Stimulated activated CD4-positive, alpha-beta T cell treated with anti-CD3 and anti-CD28 coated beads, Interleukin-4, amount 100 ng/mL, for 24 hours (primary cell): Measurements from ENCODE around the gene MBOAT2.
"Not testable (repeated sequence)": the region's sequence is repeated elsewhere in the genome, so short reads cannot be mapped to it uniquely, and the experiment has no call there.

Source experiments
- DNase-seq: peaks from one replicate; pipeline ENCODE4 v3.0.0-alpha.2; 2020

The MBOAT2 gene

DNA sequence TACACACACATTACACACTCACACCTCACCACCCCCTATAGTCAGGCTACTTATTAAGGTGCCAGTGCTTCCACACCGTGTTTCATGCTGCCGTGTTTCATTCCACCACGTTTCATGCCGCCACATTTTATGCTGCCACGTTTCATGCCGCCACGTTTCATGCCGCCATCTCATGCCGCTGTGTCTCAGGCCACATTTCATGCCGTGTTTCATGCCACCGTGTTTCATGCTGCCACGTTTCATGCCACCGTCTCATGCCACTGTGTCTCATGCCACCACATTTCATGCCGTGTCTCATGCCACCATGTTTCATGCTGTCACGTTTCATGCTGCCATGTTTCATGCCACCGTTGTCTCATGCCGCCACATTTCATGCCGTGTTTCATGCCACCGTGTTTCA lies 65.1 kb downstream of the MBOAT2 start:
- DNase-seq = no peak

DNA sequence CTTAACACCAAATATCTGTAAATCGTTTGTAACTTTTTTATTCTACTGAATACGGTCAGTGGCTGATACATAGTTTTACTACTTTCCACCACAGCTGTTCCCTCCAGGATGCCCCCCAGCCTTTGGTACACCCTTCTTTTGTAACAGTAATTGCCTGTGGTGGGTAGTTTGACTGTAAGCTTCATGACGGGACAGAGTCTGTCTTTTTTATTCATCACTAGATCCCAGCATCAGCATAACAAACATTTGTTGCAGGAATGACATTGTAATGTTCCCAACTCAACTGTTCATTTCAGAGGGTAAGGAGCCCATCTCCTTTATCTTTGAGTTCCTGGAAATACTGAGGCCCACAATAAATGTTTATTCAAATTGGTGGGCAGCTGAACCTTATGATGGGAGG lies 67.5 kb downstream of the MBOAT2 start:
- DNase-seq = no peak

DNA sequence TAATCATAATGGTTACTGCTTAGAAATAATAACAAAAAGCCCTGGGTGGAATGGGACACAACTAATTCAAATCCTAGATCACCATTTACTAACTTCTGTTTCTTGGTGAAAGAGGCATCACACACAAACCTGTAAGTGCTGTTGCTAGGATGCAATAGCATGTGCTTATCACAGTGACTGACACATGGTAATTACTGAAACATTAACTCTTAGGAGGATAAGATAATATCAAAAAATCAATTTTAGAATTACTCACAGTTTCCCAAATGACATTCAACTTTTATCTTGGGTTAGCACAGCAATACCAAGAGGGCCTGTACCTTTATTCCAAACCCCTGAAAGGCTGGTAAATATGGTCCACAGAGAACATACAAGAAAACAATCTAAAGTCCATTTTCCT lies 69.1 kb downstream of the MBOAT2 start:
- no peak for DNase-seq

DNA sequence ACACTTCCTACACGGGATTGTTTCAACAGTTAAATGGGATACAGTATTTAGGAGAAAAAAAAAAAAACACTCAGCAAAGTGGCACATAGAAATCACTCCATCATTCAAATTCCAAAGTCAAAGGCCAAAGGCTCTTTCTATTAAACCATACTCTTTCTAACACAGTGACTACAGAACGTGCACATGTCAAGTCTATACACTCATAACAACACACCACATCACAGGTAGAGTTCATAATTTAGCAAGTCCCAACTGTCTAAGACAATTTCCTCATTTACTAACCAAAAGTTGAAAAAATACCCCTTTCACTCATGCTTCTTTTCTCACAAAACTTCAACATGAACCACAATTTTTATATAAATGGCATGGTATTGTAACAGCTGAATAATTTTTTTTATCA lies 70.8 kb downstream of the MBOAT2 start:
- DNase-seq = no peak

- DNase-seq = not testable (repeated sequence)
Measured at GRCh38 chr2:8930185-8930584, 73.3 kb downstream of the MBOAT2 start.

DNA sequence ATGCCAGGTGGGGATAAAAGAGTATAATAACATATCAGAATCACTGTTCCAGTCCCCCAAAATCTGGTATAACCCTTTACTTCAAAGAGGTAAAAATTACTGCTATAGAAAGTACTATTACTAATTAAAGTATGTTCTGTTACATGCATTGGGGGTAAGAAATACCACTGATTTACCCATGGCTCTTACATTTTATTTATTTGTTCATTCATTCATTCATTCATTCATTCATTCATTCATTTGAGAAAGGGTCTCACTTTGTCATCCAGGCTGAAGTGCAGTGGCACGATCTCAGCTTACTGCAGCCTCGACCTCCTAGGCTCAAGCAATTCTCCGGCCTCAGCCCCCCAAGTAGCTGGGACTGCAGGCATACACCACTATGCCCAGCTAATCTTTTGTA lies 74.4 kb downstream of the MBOAT2 start:
- DNase-seq = no peak

DNA sequence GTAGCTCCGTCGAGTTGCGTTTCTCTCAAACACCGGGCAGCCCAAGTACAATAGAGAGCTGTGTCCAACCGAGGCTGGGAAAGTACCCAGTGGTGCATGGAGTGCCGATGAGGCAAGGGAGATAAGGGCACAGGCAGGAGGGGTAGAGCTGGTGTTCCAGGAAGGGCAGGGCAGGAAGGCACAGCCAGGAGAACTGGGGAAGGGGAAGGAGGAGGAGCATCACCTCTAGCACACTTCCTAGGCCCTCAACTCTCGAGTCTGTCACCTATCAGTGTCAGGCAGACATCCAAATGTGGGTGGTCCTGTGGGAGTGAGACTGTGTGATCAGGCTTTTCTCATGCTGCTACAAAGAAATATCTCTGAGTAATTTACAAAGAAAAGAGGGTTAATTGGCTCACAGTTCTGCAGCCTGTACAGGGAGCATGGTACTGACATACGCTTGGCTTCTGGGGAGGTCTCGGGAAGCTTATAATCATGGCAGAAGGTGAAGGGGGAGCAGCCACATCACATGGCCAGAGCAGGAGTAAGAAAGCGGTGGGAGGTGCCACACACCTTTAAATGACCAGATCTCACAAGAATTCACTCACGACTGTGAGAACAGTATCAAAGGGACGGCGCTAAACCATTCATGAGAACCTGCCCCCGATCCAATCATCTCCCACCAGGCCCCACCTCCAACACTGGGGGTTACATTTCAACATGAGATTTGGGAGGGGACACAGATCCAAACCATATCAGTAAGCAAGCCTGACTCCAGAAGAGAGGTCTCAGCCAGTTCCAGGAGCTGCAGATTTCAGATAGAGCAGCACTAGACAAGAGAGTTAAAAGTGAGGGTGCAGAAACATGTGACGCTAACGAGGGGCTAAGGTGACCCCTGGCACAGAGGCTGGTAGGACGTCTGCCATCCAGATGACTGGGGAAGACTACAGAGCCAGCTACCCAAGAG lies 75.7 kb downstream of the MBOAT2 start:
- DNase-seq = no peak

GRCh38 chr2:8926356-8926755 lies 77.1 kb downstream of the MBOAT2 start:
- DNase-seq = no peak

- DNase-seq = no peak
Measured at GRCh38 chr2:8925411-8925810, 78.1 kb downstream of the MBOAT2 start.

DNA sequence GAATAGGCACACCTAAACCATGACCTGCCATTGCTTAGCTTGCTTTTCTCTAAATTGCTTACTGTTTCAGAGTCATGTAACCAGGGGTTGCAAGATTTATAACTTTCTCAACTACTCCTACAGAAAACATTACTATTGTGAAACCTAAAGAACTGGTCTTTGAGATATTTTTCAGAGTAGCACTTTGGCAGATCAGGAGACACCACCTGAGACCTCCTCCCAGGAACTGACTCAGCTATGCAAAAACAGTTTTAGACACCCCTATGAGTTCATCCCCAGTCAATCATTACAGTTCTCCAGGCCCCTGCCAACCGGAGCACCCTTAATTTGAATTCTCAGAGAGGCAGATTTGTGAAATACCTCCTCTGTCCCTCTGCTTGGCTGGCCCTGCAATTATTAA lies 80.3 kb downstream of the MBOAT2 start:
- no peak for DNase-seq

DNA sequence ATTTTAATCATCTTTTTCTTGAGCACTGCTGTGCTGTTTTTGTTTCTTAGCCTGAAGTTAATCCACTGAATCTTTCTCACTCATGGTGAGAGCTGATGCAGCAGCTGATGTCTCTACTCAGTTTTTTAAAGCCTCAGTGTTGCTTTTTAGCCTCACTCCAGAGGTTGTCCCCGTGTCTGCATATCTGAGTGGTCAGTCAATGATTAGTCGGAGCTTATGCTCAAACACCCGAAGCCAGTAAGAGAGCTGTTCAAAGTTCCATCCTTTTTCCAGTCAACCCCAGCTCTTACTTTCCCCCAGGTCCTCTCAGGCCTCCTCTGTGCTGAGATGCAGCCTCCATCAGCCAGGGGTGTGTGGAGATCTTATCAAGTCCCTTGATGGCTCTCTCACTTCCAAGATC lies 81.1 kb downstream of the MBOAT2 start:
- DNase-seq = no peak

GRCh38 chr2:8918412-8918811 lies 85.1 kb downstream of the MBOAT2 start:
- DNase-seq = no peak

DNA sequence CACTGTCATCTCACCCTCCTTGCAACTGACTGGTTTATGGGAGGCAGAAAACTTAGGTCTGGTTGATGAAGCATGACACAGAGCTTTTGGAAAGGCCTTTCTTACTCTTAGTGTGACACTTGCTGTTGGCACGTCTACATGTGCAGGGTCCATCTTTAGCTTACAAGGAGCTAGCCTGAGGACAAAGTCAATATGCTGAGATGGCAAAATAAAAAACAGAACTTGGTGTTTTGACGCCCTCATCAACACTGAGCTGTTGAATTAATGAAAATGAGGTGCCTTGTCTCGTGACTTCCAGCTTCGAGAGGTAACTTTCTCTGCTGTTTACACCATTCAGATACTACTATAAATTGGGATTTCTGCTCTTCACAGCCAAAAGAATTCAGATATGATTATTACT lies 87.5 kb downstream of the MBOAT2 start:
- DNase-seq = no peak

DNA sequence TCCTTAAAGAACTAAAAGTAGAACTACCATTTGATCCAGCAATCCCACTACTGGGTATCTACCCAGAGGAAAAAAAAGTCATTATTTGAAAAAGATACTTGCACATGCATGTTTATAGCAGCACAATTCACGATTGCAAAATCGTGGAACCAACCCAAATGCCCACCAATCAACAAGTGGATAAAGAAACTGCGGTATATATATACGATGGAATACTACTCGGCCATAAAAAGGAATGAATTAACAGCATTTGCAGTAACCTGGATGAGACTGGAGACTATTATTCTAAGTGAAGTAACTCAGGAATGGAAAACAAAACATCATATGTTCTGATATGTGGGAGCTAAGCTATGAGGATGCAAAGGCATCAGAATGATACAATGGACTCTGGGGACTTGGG lies 89.7 kb downstream of the MBOAT2 start:
- DNase-seq = not testable (repeated sequence)

- DNase-seq = no peak
Measured at GRCh38 chr2:8907764-8908288, 95.7 kb downstream of the MBOAT2 start.

DNA sequence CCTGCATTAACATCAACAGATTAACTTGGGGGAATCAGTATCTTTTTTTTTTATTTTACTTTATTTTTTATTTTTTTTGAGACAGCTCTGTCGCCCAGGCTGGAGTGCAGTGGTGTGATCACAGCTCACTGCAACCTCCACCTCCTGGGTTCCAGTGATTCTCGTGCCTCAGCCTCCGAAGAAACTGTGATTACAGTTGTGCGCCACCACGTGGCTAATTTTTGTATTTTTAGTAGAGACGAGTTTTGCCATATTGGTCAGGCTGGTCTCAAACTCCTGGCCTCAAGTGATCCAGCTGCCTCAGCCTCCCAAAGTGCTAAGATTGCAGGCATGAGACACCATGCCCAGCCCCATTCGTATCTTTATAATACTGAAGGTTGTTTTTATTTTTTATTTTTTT lies 99.6 kb downstream of the MBOAT2 start:
- not testable (repeated sequence) for DNase-seq

- DNase-seq = not testable (repeated sequence)
Measured at GRCh38 chr2:8902757-8903156, 100.7 kb downstream of the MBOAT2 start.

GRCh38 chr2:8897206-8897605 lies 106.3 kb downstream of the MBOAT2 start:
- not testable (repeated sequence) for DNase-seq

GRCh38 chr2:8896671-8897070 lies 106.8 kb downstream of the MBOAT2 start:
- not testable (repeated sequence) for DNase-seq

GRCh38 chr2:8895087-8895912 lies 108.2 kb downstream of the MBOAT2 start:
- DNase-seq = not testable (repeated sequence)

DNA sequence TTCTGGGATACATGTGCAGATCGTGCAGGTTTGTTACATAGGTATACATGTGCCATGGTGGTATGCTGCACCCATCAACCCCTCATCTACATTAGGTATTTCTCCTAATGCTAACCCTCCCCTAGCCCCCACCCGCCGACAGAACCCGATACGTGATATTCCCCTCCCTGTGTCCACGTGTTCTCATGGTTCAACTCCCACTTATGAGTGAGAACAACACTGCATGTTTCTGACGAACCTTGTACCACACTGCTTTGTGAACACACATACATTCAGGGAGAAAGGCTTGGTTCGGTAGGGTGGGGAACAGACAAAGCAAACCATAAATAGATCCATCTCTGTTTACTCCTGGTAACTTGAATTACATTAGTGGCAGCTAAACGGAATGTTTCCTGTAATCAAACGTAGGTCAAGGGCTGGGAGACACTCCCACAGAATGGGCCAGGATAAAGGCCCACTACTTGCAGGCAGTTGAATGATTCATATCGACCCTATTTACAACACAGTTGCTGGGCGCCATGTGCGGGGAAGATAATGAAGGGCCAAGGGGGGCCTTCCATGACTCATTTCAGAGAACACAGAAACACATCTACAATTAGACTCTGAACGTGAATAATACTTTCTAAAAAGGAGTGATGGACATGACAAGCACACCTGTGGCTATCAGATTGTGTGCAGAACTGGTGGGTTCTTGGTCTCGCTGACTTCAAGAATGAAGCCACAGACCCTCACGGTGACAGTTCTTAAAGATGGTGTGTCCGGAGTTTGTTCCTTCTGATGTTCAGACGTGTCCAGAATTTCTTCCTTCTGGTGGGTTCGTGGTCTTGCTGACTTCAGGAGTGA lies 109.3 kb downstream of the MBOAT2 start:
- DNase-seq = no peak

- DNase-seq = no peak
Measured at GRCh38 chr2:8893474-8893873, 110.0 kb downstream of the MBOAT2 start.

DNA sequence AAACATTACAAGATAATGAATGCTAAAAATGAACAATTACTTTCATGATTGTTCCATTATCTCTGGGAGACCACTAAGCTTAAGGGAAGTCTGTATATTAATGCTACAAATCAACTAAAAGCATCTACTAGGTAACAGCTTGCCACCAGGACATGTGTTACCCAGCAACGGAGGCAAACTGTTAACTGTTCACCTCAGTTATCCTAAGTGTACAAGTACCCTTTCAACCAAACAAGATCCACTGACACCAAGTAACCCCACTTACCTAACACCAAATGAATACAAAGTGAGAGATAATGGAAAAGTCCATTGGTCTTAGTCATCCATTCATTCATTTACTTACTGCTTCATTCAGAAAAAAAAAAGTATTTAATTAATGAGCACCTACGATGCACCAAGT lies 111.4 kb downstream of the MBOAT2 start:
- no peak for DNase-seq
